Neuronal stem cell (in vitro differentiated cells): Measurements from ENCODE around the gene SCAMP5.

Experiments
- DNase-seq: peaks from one replicate; pipeline ENCODE4 v3.0.0-alpha.2; 2013; ENCODE audit warnings: low spot score
- H2AFZ ChIP-seq: one replicate; pipeline ENCODE4 v1.6.1; 2013; ENCODE audit warnings: mild to moderate bottlenecking, low read length, inconsistent platforms
- H2AK5ac ChIP-seq: 2 replicates; pipeline ENCODE4 v1.6.1; 2013; ENCODE audit warnings: low read depth, mild to moderate bottlenecking, inconsistent platforms, low read length, moderate library complexity, mixed read lengths
- H2BK120ac ChIP-seq: 2 replicates; pipeline ENCODE4 v1.6.1; 2013; ENCODE audit warnings: low read depth, mild to moderate bottlenecking, inconsistent platforms, low read length, moderate library complexity, mixed read lengths
- H2BK12ac ChIP-seq: one replicate; pipeline ENCODE4 v1.6.1; 2013; ENCODE audit warnings: low read length, inconsistent platforms
- H2BK15ac ChIP-seq: 2 replicates; pipeline ENCODE4 v1.6.1; 2013; ENCODE audit warnings: mild to moderate bottlenecking, low read length, inconsistent platforms, mixed read lengths
- H2BK5ac ChIP-seq: one replicate; pipeline ENCODE4 v1.6.1; 2013; ENCODE audit warnings: inconsistent platforms, mild to moderate bottlenecking, low read length, moderate library complexity
- H3K14ac ChIP-seq: one replicate; pipeline ENCODE4 v1.6.1; 2013; ENCODE audit warnings: low read length, inconsistent platforms
- H3K18ac ChIP-seq: 2 replicates; pipeline ENCODE4 v1.6.1; 2013; ENCODE audit warnings: low read length, inconsistent platforms
- H3K23ac ChIP-seq: 2 replicates; pipeline ENCODE4 v1.6.1; 2013; ENCODE audit warnings: low read depth, mild to moderate bottlenecking, mixed read lengths, low read length, inconsistent platforms; ENCODE audit not compliant: poor library complexity
- H3K27ac ChIP-seq: replicated peaks from 3 replicates; pipeline ENCODE4 v1.5.1; 2013; ENCODE audit warnings: low read length, inconsistent platforms
- H3K27me3 ChIP-seq, 3 experiments: 2 replicates each; pipeline ENCODE4 v1.6.1; 2013; ENCODE audit warnings: low read length in 3 of 3, mild to moderate bottlenecking in 2 of 3, inconsistent platforms in 1 of 3, low read depth in 1 of 3, mixed read lengths in 1 of 3, moderate library complexity in 1 of 3; ENCODE audit not compliant: control insufficient read depth in 3 of 3, insufficient read depth in 3 of 3
- H3K36me3 ChIP-seq, 2 donors: replicated peaks in 1 of 2; 2 replicates each; pipeline ENCODE4 v1.6.1; 2013; ENCODE audit warnings: low read length in 2 of 2; ENCODE audit not compliant: control insufficient read depth in 2 of 2, insufficient read depth in 2 of 2
- H3K4ac ChIP-seq: 2 replicates; pipeline ENCODE4 v1.6.1; 2013; ENCODE audit warnings: inconsistent platforms, mild to moderate bottlenecking, low read length, moderate library complexity
- H3K4me1 ChIP-seq, 2 donors: 1 replicate in 1 of 2; 2 replicates in 1 of 2; pipeline ENCODE4 v1.6.1; 2013; ENCODE audit warnings: low read length in 2 of 2, low read depth in 1 of 2; ENCODE audit not compliant: control insufficient read depth in 2 of 2, insufficient read depth in 1 of 2
- H3K4me2 ChIP-seq: one replicate; pipeline ENCODE4 v1.6.1; 2013; ENCODE audit warnings: mild to moderate bottlenecking, low read length, inconsistent platforms; ENCODE audit not compliant: insufficient read depth, poor library complexity, severe bottlenecking
- H3K4me3 ChIP-seq, 2 donors: 2 replicates each; pipeline ENCODE4 v1.5.1; 2013; ENCODE audit warnings: low read length in 2 of 2, mild to moderate bottlenecking in 2 of 2, inconsistent platforms in 1 of 2, moderate library complexity in 1 of 2
- H3K79me1 ChIP-seq: one replicate; pipeline ENCODE4 v1.6.1; 2013; ENCODE audit warnings: low read depth, mild to moderate bottlenecking, inconsistent platforms, low read length, moderate library complexity
- H3K9ac ChIP-seq: one replicate; pipeline ENCODE4 v1.6.1; 2013; ENCODE audit warnings: mild to moderate bottlenecking, low read depth, low read length, inconsistent platforms; ENCODE audit not compliant: poor library complexity
- H3K9me3 ChIP-seq, 2 donors: replicated peaks in 1 of 2; 2 replicates each; pipeline versions ENCODE3 to v1.6.1; 2013; ENCODE audit warnings: low read length in 2 of 2, mild to moderate bottlenecking in 2 of 2, inconsistent platforms in 1 of 2, low read depth in 1 of 2, mixed read lengths in 1 of 2, moderate library complexity in 1 of 2; ENCODE audit not compliant: control insufficient read depth in 2 of 2, insufficient read depth in 1 of 2
- H4K8ac ChIP-seq: one replicate; pipeline ENCODE4 v1.6.1; 2013; ENCODE audit warnings: low read depth, mild to moderate bottlenecking, inconsistent platforms, low read length, moderate library complexity
- H4K91ac ChIP-seq: one replicate; pipeline ENCODE4 v1.6.1; 2013; ENCODE audit warnings: low read length, low read depth, mild to moderate bottlenecking, inconsistent platforms; ENCODE audit not compliant: poor library complexity
- WGBS, 2 donors: extraction: QIAGEN DNeasy Blood & Tissue Kit; methylation state at CpG; one replicate each; pipeline ENCODE4 v1.1.7; 2013; ENCODE audit warnings: missing lambda C conversion rate in 2 of 2, mixed read lengths in 1 of 2; ENCODE audit not compliant: insufficient read length in 2 of 2, insufficient replicate concordance in 1 of 2; ENCODE audit errors: extremely low coverage in 2 of 2; 5-methylcytosine and 5-hydroxymethylcytosine counted together

Gene SCAMP5

DNA sequence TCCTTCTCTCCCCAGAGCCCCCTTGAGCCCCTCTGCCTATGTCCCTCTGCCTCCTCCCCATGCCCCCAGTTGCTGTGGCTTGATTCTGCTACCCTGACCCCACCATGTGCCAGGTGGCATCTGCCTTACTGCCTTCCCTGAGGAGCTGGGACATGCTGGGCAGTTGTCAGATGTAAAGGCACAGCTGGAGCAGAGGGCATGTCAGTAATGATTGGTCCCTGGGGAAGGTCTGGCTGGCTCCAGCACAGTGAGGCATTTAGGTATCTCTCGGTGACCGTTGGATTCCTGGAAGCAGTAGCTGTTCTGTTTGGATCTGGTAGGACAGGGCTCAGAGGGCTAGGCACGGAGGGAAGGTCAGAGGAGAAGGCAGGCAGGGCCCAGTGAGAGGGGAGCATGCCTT is 24.6 kb downstream of the SCAMP5 start:
- H3K4me3 ChIP-seq: no peak overlapping the region
- no CpG with 5 or more reads among the region's 3 CpGs for WGBS, 2 donors
- H3K27me3 ChIP-seq: no peaks in the 10 kb centered on the region
- no peak overlapping the region for H2AFZ ChIP-seq
- no peak for DNase-seq
- H3K27ac ChIP-seq: no peak overlapping the region
- no peaks in the 10 kb centered on the region for H3K9me3 ChIP-seq
- peak overlapping the region; percentile 58 for H3K14ac ChIP-seq
- peaks cover 13 to 27% of the 10 kb centered on the region in 2 donors for H3K36me3 ChIP-seq
- H3K18ac ChIP-seq: no peak overlapping the region
- peaks cover 2 to 4% of the 10 kb centered on the region in 2 donors for H3K4me1 ChIP-seq
- no peak overlapping the region for H3K4me2 ChIP-seq
- no peak overlapping the region for H2BK5ac ChIP-seq
- H2BK15ac ChIP-seq: no peak overlapping the region
- no peak overlapping the region for H2BK12ac ChIP-seq
- H4K8ac ChIP-seq: no peak overlapping the region
- H4K91ac ChIP-seq: no peak overlapping the region
- H2AK5ac ChIP-seq: no peak overlapping the region
- peak overlapping the region; percentile 53 for H3K9ac ChIP-seq
- H3K79me1 ChIP-seq: no peaks in the 10 kb centered on the region
- H3K23ac ChIP-seq: no peak overlapping the region
- no peak overlapping the region for H3K4ac ChIP-seq
- no peak overlapping the region for H2BK120ac ChIP-seq

DNA sequence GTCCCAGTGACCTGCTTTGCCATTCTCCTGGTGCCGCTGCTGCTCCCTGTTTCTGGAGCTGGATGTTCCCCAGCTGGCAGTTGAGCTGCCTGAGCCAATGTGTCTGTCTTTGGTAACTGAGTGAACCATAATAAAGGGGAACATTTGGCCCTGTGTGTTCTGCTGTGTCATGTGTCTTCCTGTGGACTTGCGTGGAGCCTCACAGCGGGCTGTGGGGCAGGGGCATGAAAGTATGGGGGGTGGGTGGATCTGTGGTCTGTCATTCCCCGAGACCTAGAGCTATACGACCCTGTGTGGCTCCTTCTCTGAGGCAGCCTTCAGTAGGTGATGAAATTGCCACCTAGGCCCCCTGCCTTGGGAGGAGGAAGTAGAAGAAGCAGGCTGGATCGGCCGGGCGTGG is 26.0 kb downstream of the SCAMP5 start:
- no peak for DNase-seq
- Histone ChIP-seq H3K23ac (peak overlapping the region; percentile 12), H3K18ac (no peak overlapping the region), H2AFZ (no peak overlapping the region), H2BK120ac (no peak overlapping the region), H3K4ac (no peak overlapping the region), H2BK12ac (no peak overlapping the region), H3K4me2 (no peak overlapping the region), H3K4me3 (no peak overlapping the region), H3K27me3 (no peaks in the 10 kb centered on the region), H3K14ac (no peak overlapping the region), H3K27ac (no peak overlapping the region), H3K9me3 (no peaks in the 10 kb centered on the region), H3K9ac (no peak overlapping the region), H4K8ac (no peak overlapping the region), H2BK15ac (no peak overlapping the region), H2BK5ac (no peak overlapping the region), H3K79me1 (no peaks in the 10 kb centered on the region), H3K36me3 (peaks cover 13 to 39% of the 10 kb centered on the region in 2 donors), H2AK5ac (no peak overlapping the region), H3K4me1 (peaks cover 2 to 4% of the 10 kb centered on the region in 2 donors), H4K91ac (no peak overlapping the region)
- no CpG with 5 or more reads among the region's 8 CpGs for WGBS, 2 donors

DNA sequence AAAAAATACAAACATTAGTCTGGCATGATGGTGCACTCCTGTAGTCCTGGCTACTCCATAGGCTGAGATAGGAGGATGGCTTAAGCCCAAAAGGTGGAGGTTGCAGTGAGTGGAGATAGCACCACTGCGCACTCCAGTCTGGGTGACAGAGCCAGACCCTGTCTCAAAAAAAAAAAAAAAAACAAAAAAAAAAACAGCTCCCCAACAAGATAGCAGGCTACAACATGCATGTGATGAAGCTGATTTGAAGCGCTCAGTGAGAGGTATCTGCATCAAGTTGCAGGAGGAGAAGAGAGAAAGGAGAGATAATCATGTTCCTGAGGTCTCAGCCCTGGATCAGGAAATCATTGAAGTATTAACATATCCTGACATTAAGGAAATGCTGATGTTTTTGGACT is 27.4 kb downstream of the SCAMP5 start:
- no peak overlapping the region for H3K23ac ChIP-seq
- no peak overlapping the region for H2BK5ac ChIP-seq
- no peak overlapping the region for H3K4me2 ChIP-seq
- no peak overlapping the region for H3K18ac ChIP-seq
- no peaks in the 10 kb centered on the region for H3K9me3 ChIP-seq
- no peak for DNase-seq
- no peak overlapping the region for H4K91ac ChIP-seq
- no peak overlapping the region for H3K4ac ChIP-seq
- H3K4me3 ChIP-seq: no peak overlapping the region
- no peaks in the 10 kb centered on the region for H3K79me1 ChIP-seq
- peak overlapping the region; percentile 93 for H2AFZ ChIP-seq
- no peak overlapping the region for H2BK12ac ChIP-seq
- H3K9ac ChIP-seq: no peak overlapping the region
- no peak overlapping the region for H3K14ac ChIP-seq
- H4K8ac ChIP-seq: no peak overlapping the region
- H3K36me3 ChIP-seq: peaks cover 6 to 34% of the 10 kb centered on the region in 2 donors
- no peaks in the 10 kb centered on the region for H3K27me3 ChIP-seq
- no peak overlapping the region for H2AK5ac ChIP-seq
- H3K27ac ChIP-seq: no peak overlapping the region
- no peak overlapping the region for H2BK15ac ChIP-seq
- no peak overlapping the region for H2BK120ac ChIP-seq
- H3K4me1 ChIP-seq: peaks cover 2 to 4% of the 10 kb centered on the region in 2 donors
- WGBS, 2 donors: no CpG with 5 or more reads among the region's 2 CpGs

DNA sequence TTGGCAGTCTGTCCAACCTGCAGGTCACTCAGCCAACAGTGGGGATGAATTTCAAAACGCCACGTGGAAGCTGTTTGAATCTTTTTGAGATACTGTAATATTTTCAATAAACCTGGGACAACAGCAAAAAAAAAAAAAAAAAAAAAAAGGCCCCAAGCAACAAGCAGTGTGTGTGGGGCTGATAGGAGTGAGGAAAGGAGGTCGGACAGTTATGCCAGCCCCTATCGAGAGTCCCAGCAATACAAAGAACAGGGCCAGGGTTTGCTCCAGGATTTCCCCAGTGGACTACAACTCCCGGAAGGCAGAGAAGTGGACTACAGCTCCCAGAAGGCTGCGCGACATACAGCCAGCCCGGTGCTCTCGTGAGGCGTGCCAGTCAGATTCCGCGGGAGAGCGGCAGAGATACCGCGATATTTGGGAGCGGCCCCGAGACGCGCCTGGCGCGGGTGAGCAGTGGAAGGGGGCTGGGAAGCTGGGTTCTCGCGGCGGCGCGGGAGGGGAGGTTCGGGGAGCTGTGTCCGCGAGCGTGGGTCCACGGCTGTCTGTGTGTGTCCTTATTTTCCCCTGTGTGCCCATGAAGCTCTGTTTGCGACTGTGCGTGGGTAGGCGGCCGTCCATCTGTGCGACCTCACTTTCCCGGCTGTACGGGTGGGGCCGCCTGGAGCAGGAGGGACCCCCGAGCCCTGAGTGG is 28.0 kb downstream of the SCAMP5 start, which contains the start of gene PPCDC:
TSS of gene PPCDC (plus strand) at position 410 of the 691 bp plus-strand sequence. CDS start 4,729 bp downstream, outside the sequence.
- H3K4me1 ChIP-seq: peaks cover 2 to 4% of the 10 kb centered on the region in 2 donors
- peak within 1 kb of the TSS; percentile 87 to 92 for H3K4me3 ChIP-seq
- H4K91ac ChIP-seq: no peak within 1 kb of the TSS
- WGBS, 2 donors: no CpG with 5 or more reads among the region's 40 CpGs
- no peak within 1 kb of the TSS for H3K27ac ChIP-seq
- no peaks in the 10 kb centered on the region for H3K27me3 ChIP-seq
- peak within 1 kb of the TSS; percentile 56 for H3K4me2 ChIP-seq
- peak within 1 kb of the TSS; percentile 92 for H3K14ac ChIP-seq
- H2BK120ac ChIP-seq: no peak within 1 kb of the TSS
- peaks cover 6 to 34% of the 10 kb centered on the region in 2 donors for H3K36me3 ChIP-seq
- peak within 1 kb of the TSS; percentile 77 for H2BK12ac ChIP-seq
- H2AFZ ChIP-seq: peak within 1 kb of the TSS; percentile 93
- peak within 1 kb of the TSS; percentile 33 for H2AK5ac ChIP-seq
- peak; percentile 94 for DNase-seq
- no peak within 1 kb of the TSS for H2BK5ac ChIP-seq
- H4K8ac ChIP-seq: peak within 1 kb of the TSS; percentile 52
- peak within 1 kb of the TSS; percentile 100 for H3K9ac ChIP-seq
- H3K4ac ChIP-seq: no peak within 1 kb of the TSS
- peak within 1 kb of the TSS; percentile 94 for H3K23ac ChIP-seq
- H3K79me1 ChIP-seq: no peaks in the 10 kb centered on the region
- H2BK15ac ChIP-seq: peak within 1 kb of the TSS; percentile 34
- H3K9me3 ChIP-seq: no peaks in the 10 kb centered on the region
- peak within 1 kb of the TSS; percentile 99 for H3K18ac ChIP-seq
